ENCODE measurements around the gene IDS.
A peak's percentile ranks its signal among the peaks of the same experiment; 100 is the strongest.
"Not testable (repeated sequence)": the region's sequence is repeated elsewhere in the genome, so short reads cannot be mapped to it uniquely, and the experiment has no call there.

Gene IDS

GRCh38 chrX:149498767-149499166, 6.3 kb downstream of the IDS start:
- DNase-seq (ENCODE audit: low read depth) = no peak

DNA sequence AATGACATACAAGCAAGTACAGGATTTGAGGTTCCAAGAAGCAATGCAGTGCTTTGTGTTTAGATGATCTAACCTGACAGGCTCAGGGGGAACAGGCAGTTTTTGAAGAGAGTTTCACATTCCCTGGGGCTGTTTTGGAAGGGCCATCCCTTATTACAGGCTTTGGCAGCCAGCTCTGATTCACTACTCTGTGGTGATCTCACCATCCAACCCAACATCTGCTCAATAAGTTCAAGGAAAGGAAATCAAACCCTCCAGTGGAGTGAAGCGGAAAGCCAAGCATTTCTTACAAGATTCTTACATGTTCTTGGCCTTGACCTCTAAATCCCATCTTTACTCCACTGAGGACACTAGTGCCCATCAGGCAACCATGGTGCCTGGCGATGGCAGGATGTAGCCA, 7.5 kb downstream of the IDS start:
- no peak for DNase-seq (ENCODE audit: low read depth)

- DNase-seq (ENCODE audit: low read depth) = no peak
Observed at GRCh38 chrX:149497054-149497453, 8.1 kb downstream of the IDS start.

DNA sequence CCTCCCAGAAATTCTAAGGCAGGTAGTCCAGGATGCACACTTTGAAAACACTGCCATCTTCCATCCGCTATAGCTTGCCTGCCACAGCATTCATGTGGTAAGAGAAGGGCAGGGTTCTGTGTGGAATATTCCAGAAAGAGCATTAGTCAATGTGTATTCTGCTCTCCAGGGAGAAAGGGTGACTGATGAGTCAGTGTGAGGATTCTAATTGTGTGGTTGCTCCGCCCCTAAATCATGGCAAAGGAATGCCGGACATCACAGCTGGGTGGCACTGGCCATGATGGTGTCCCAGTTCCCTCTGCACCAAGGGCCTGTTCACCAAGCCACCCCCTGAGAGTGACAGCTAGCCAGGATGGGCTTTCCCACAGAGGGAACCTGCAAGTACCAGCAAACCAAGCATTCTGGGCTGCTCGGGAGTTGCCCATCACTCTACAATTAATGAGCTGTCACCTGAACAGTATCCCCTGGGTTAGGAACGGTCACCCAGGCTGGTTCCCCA, 9.5 kb downstream of the IDS start:
- no peak for DNase-seq (ENCODE audit: low read depth)

DNA sequence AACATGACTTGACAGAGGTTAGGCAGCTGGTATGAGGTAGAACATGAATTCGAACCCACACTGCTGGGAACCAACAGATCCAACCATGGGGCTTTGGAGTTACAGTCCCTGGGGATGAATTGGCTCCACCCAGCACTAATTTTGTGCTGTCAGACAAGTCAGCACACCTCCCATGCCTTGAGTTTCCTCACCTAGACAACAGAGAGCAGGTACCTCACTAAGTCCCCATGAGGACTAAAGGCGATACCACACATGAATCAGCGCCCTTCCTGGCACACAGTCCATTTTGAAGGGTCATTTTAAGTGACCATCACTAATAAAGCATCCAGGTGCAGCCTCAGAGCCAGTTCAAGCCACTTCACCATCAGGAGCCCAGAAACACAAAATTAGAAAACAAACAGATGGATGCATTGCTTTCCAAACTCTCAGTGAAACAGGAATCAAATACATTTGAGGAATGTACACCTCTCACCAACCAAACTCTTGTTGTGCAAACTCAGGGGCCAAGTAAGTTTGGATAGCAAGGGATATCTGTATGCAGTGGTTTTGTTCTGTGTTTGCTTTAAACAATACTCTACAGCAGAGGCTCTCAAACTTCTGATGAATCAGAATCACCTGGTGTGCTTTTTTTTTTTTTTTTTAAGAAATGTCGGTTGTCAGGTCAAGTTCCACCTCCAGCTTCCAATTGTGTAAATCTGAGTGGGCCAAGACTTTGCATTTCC, 10.1 kb downstream of the IDS start:
- DNase-seq (ENCODE audit: low read depth) = no peak

DNA sequence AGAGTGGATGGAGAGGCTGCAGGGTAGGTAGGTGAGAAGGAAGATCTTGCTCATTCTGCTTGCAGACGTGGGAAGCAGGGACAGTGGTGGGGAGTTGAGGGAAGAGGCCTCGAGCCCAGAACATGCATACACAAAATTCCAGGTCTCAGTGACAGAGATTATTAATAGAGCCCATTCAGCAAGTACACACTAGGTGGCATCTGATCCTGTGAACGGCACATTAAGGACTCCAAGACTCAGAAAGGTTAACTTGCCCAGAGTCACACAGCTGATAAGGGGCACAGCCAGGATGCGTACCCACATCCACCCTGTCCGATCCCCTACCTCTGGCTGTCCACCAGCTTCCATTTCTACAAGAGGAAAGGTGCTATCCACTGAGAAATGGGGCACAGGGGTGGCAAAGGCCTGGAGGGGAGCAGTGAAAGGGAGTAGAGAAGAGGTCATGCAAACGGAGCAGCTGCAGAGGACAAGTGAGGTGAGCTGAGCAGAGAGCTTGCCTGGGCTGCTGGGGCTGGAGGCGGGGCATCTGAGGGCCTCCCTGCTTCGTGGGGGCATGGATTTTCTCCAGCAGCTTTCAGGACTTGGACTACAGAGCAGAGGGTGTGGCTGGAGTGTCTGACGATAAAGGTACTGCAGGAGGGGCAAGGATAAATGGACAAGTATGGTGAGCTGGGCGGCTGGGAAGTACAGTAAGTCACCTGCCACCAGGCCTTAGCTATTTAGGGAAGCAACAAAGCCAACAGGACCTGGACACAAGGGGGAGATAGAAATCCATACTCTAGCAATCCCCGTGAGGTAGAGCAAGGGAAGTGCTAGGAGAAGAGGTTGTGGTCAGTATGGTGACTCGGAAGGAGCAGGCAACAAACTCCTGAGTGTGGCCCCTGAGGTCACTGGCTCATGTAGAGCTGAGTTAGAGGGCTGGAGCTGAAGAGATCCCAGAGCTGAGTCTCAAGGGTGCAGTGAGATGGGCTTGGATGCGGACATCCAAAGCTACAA, 11.2 kb downstream of the IDS start:
- DNase-seq (ENCODE audit: low read depth) = no peak

GRCh38 chrX:149491812-149492211, 13.3 kb downstream of the IDS start:
- no peak for DNase-seq (ENCODE audit: low read depth)

DNA sequence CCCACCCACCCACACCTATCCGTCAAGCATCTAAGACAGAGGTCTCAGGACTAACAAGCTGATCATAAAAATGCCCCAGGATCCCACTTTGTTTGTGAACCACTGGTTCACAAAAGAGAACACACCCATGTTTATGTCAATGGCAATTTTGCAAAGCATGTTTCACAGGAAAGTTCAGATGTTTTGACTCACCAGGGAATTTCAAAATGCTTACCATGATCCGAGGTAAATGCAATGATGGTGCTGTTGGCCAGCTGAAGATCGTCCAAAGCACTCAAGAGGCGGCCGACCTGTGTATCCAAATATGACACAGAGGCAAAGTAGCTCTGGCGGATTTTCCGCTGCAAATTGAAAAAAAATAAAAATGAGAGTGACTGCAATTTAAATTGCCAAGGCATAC, 15.0 kb downstream of the IDS start:
- DNase-seq (ENCODE audit: low read depth) = no peak

- not testable (repeated sequence) for DNase-seq (ENCODE audit: low read depth)
Observed at GRCh38 chrX:149488411-149489052, 16.6 kb downstream of the IDS start.

GRCh38 chrX:149488008-149488407, 17.1 kb downstream of the IDS start:
- DNase-seq (ENCODE audit: low read depth) = not testable (repeated sequence)

- no peak for DNase-seq (ENCODE audit: low read depth)
Observed at GRCh38 chrX:149487292-149487691, 17.8 kb downstream of the IDS start.

- DNase-seq (ENCODE audit: low read depth) = no peak
Observed at GRCh38 chrX:149476513-149476912, 28.6 kb downstream of the IDS start.

GRCh38 chrX:149473966-149474365, 31.1 kb downstream of the IDS start:
- DNase-seq (ENCODE audit: low read depth) = no peak

GRCh38 chrX:149473092-149473491, 32.0 kb downstream of the IDS start:
- no peak for DNase-seq (ENCODE audit: low read depth)

- DNase-seq (ENCODE audit: low read depth) = no peak
Observed at GRCh38 chrX:149472625-149473024, 32.5 kb downstream of the IDS start.

DNA sequence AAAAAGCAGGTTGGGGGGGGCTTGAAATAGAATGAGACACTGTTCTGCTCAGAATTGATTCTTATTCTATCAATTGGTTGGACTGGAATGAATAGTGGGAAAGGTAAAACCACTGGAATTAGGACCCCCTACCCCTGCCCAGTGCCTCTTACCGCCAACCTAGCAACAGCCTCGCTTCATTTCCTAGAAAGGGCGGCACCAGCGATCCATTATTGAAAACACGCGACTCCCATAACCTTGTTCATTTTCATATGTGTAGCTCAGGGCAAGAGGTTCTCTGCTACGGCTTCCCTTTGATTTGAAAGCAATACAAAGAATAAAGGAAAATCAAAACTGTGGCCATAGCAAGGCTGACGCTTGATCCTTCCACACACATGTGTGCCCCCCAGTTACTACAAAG, 33.7 kb downstream of the IDS start:
- no peak for DNase-seq (ENCODE audit: low read depth)

DNA sequence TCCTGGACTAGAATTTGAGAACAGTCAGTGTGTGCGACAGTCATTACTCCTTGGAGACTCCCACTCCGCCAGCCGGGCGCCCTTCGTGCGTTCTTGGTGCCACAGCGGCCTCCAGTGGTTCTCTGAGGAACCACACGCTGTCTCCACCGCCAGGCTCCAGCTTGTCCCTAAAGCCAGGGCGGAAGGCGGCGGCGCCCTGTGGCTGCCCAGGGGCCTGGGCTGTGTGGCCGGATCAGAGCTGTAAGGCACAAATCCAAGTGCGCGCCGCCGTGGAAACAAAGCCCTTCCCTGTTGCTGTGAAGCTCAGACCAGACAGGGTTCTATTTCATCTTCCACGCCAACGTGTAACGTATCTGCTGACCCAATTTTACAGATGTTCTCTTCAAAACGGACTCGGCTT, 34.2 kb downstream of the IDS start:
- DNase-seq (ENCODE audit: low read depth) = peak; percentile 38

DNA sequence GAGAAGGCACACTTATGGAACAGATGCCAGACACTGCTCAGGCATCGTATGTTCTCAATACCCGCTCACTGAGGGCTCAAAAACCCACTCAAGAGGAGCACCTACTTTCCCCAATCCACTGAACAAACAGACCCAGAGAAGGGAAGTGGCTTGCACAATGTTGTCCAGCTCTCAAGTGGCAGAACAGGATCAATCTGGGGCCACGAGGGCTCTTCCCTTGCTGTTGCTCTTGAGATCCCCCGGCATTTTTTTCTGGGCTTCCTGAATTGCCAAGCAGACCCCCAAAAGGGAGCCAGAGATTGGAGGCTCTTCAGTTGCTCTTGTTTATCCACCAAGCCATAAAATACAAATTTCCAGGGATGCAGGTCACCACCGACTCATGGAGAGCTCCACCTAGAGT, 35.7 kb downstream of the IDS start:
- DNase-seq (ENCODE audit: low read depth) = no peak

DNA sequence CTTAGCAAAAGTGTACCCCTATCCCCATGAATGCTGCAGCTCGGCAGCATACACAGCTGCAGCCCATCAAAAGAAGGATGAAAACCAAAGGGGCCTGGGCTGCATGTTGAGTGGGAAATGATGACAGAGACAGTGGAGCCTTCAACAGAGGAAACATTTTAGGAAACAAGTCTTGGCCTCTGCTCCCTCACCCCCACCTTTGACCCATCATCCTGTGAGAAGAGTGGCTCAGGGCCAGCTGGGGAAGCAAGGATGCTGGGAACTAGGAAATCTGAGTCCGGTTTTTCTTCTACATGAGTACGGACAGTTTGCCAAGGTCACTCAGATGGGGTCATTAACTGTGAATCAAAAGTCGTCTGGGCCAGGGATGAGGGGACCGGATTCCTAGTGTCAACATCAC, 37.2 kb downstream of the IDS start:
- no peak for DNase-seq (ENCODE audit: low read depth)

DNA sequence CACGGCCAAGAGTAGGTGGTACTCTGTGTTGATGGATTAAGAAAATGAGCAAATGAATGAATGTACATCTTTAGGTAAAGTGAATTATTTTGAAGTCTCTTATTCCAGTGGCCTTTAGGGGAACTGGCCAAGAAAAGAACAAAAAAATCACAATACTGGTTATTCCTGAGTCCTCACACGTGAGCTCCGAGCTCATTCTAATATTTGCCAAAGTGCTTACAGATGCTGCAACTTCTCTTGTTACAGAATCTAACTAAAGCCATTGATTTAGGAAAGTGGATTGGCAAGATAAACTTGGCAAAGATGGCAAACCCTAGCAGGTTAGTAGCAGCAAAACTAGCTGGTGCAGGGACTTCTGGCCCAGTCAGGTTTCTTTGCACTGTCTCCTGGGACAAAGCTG, 37.6 kb downstream of the IDS start:
- no peak for DNase-seq (ENCODE audit: low read depth)

DNA sequence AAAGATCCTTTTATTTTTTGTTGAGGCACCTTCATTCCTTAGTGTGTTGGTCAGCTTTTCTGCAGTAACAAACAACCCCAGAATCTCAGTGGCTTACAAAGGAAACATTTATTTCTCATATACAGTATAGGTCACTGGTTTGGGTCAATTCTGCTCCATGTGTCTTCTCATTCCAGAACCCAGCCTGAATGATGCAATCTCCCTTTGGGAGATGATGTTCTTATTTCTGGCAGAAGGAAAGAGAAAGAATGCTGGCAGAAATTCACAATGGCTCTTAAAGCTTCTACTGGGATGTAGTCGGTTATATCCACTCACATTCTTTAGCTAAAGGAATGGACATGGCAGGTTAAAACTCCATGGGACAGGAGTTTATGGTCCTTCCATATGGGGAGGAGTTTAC, 42.3 kb downstream of the IDS start:
- no peak for DNase-seq (ENCODE audit: low read depth)

DNA sequence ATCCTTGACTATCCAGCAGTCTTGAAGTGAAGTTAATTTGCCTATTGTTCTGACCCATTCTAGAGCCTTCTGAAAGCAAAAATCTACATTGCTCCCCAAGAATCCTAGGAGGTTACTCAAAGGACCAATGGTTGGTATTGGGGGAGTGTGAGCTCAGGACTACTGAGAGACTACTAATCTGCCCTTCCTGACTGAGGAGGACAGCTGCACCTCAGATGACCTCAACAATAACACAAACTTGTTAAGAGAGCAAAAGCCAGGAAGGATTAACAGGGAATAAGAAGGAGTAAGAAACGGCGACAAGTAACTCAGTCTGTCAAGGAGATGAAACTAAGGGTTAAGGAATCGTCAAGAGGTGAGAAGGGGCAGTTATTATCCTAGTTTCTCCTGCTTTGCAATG, 43.4 kb downstream of the IDS start:
- no peak for DNase-seq (ENCODE audit: low read depth)

DNA sequence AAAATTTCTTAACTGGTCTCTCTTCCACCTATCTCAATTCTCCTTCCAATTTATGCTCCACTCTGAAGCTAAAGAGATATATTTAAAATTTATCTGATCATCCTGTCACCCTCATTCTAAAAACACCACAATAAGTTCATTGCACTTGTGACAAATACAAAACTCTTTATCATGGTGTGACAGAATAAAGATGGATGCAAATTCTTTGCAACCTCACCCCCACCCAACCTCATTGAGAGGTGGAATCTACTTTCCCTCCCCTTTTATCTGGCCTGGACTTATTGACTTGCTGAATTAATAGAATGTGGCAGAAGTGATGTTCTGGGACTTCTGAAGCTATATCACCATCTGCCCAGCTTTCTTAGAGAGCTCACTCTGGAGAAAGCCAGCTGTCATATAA, 46.5 kb downstream of the IDS start:
- no peak for DNase-seq (ENCODE audit: low read depth)
